HepG2 (cell line): Measurements from ENCODE around the gene SYNJ2. TPM values are rescaled to one million over a fixed set of nuclear protein-coding genes. Genes with fewer than 3 reads are reported as not detected.

Experiments
- AGO1 ChIP-seq: fragments of 200-400 bp; formaldehyde crosslinking; IDR thresholded peaks from 2 replicates; pipeline ENCODE4 v1.6.1; 2017; ENCODE audit warnings: mild to moderate bottlenecking, low read depth, low read length, moderate library complexity; ENCODE audit not compliant: poor library complexity, severe bottlenecking
- ATF7-NPFF ChIP-seq: sonication (generic); formaldehyde crosslinking; IDR thresholded peaks from 2 replicates; pipeline ENCODE4 v1.8.1; 2023; ENCODE audit warnings: mild to moderate bottlenecking, low read depth, missing genetic modification reagents, moderate library complexity
- EEA1 ChIP-seq: sonication (generic); formaldehyde crosslinking; IDR thresholded peaks from 2 replicates; pipeline ENCODE4 v1.5.1; 2020; ENCODE audit warnings: mild to moderate bottlenecking, missing genetic modification reagents, borderline replicate concordance
- GMEB1 ChIP-seq: sonication (generic); formaldehyde crosslinking; IDR thresholded peaks from 2 replicates; pipeline ENCODE4 v1.5.1; 2020; ENCODE audit warnings: missing genetic modification reagents, mild to moderate bottlenecking, borderline replicate concordance
- GZF1 ChIP-seq: sonication (generic); formaldehyde crosslinking; IDR thresholded peaks from 2 replicates; pipeline ENCODE4 v1.5.1; 2020; ENCODE audit warnings: mild to moderate bottlenecking, missing genetic modification reagents
- HMG20A ChIP-seq: IDR thresholded peaks from 2 replicates; pipeline ENCODE4 v1.6.1; 2016; ENCODE audit warnings: borderline replicate concordance
- MEF2D ChIP-seq: sonication (generic); formaldehyde crosslinking; IDR thresholded peaks from 2 replicates; pipeline ENCODE4 v1.5.1; 2020; ENCODE audit warnings: mild to moderate bottlenecking, missing genetic modification reagents
- NR2F6 ChIP-seq, 2 experiments: IDR thresholded peaks; 2 replicates each; pipeline ENCODE4 v1.6.1; 2016; ENCODE audit warnings: antibody characterized with exemption in 1 of 2, mild to moderate bottlenecking in 1 of 2
- NRL ChIP-seq: sonication (generic); formaldehyde crosslinking; IDR thresholded peaks from 2 replicates; pipeline ENCODE4 v1.5.0; 2020; ENCODE audit warnings: missing genetic modification reagents, mild to moderate bottlenecking, moderate library complexity, borderline replicate concordance
- ONECUT2 ChIP-seq: sonication (generic); formaldehyde crosslinking; IDR thresholded peaks from 2 replicates; pipeline ENCODE4 v1.4.0; 2020; ENCODE audit warnings: missing genetic modification reagents
- REL ChIP-seq: sonication (generic); formaldehyde crosslinking; conservative IDR thresholded peaks from 2 replicates; pipeline ENCODE4 v1.8.0; 2022; ENCODE audit warnings: mild to moderate bottlenecking, missing genetic modification reagents, moderate library complexity
- SMAD9 ChIP-seq: sonication (generic); formaldehyde crosslinking; IDR thresholded peaks from 2 replicates; pipeline ENCODE4 v1.5.1; 2020; ENCODE audit warnings: mild to moderate bottlenecking, missing genetic modification reagents
- THRA ChIP-seq: sonication (generic); formaldehyde crosslinking; IDR thresholded peaks from 2 replicates; pipeline ENCODE4 v1.4.0; 2020; ENCODE audit warnings: missing genetic modification reagents, borderline replicate concordance
- UBTF ChIP-seq: sonication (generic); formaldehyde crosslinking; IDR thresholded peaks from 2 replicates; pipeline ENCODE4 v1.4.0; 2020; ENCODE audit warnings: mild to moderate bottlenecking, missing genetic modification reagents
- ZNF138 ChIP-seq: sonication (generic); formaldehyde crosslinking; IDR thresholded peaks from 2 replicates; pipeline ENCODE4 v1.5.0; 2020; ENCODE audit warnings: mild to moderate bottlenecking, low read depth, missing genetic modification reagents
- ZNF20 ChIP-seq: sonication (generic); formaldehyde crosslinking; IDR thresholded peaks from 2 replicates; pipeline ENCODE4 v1.4.0; 2020; ENCODE audit warnings: mild to moderate bottlenecking, moderate library complexity, missing genetic modification reagents
- ZNF782 ChIP-seq: sonication (generic); formaldehyde crosslinking; IDR thresholded peaks from 2 replicates; pipeline ENCODE4 v1.4.0; 2020; ENCODE audit warnings: missing genetic modification reagents, mild to moderate bottlenecking, borderline replicate concordance
- ZSCAN5A ChIP-seq: sonication (generic); formaldehyde crosslinking; IDR thresholded peaks from 2 replicates; pipeline ENCODE4 v1.8.0; 2022; ENCODE audit warnings: mild to moderate bottlenecking, missing genetic modification reagents, borderline replicate concordance
- ZZZ3 ChIP-seq: sonication (generic); formaldehyde crosslinking; IDR thresholded peaks from 2 replicates; pipeline ENCODE4 v1.4.0; 2020; ENCODE audit warnings: missing genetic modification reagents, mild to moderate bottlenecking, borderline replicate concordance
- polyA plus RNA-seq, 8 experiments: library from polyadenylated mRNA; depleted of rRNA in 3 of 8; stranded (reverse) in 7 of 8; unstranded in 1 of 8; fragments of >200 nt; fragmentation: Illumina TruSeq in 4 of 8; extraction: Trizol in 4 of 8; gene quantifications; 2 replicates each; pipeline versions ENCODE4 v1.2.1 to v1.2.3, GENCODE V29; 2011 to 2016; ENCODE audit warnings: low read depth in 4 of 8, missing spikeins in 1 of 8, mixed read lengths in 1 of 8; ENCODE audit not compliant: insufficient read depth in 1 of 8
- total RNA-seq, 5 experiments: library from RNA; depleted of rRNA; stranded (reverse); fragments of >200 nt; fragmentation: Illumina TruSeq; extraction: Trizol; gene quantifications; 2 replicates each; pipeline ENCODE4 v1.2.3, GENCODE V29; 2016; ENCODE audit warnings: low read depth in 1 of 5

The SYNJ2 gene
- total and polyA plus RNA-seq, 2 of the 13 experiments (the other 11 are each of a cell fraction or from before 2014, with no cell fraction given) = 39.1 to 57.6 TPM

GRCh38 chr6:158014505-158015187 lies 33.0 kb downstream of the SYNJ2 start (continued):
- TF ChIP-seq HMG20A (CRISPR knock-in tag) (peak; percentile 75; the same call in 1 of the 2 replicates), NRL (CRISPR knock-in tag) (peak; percentile 20; the same call in 1 of the 2 replicates), THRA (CRISPR knock-in tag) (peak; percentile 83), UBTF (CRISPR knock-in tag) (peak; percentile 43), ZNF138 (CRISPR knock-in tag) (0 out of 2 replicates have a peak, but pooled peaks have one; percentile 25), AGO1 (no peak), GZF1 (0 out of 2 replicates have a peak, but pooled peaks have one; percentile 51), ATF7-NPFF (CRISPR knock-in tag) (no peak), REL (CRISPR knock-in tag) (no peak), ONECUT2 (CRISPR knock-in tag) (peak; percentile 34; the same call in 1 of the 2 replicates), EEA1 (0 out of 2 replicates have a peak, but pooled peaks have one; percentile 47), NR2F6 (IDR thresholded peaks at IDR 0.05) (peak; percentile 58), NR2F6 (CRISPR knock-in tag; IDR thresholded peaks at IDR 0.05) (peak; percentile 78), ZNF20 (CRISPR knock-in tag) (no peak), SMAD9 (CRISPR knock-in tag) (no peak), ZSCAN5A (CRISPR knock-in tag) (peak; percentile 70; the same call in 1 of the 2 replicates), MEF2D (CRISPR knock-in tag) (peak; percentile 68; the same call in 1 of the 2 replicates), GMEB1 (CRISPR knock-in tag) (0 out of 2 replicates have a peak, but pooled peaks have one; percentile 6), ZNF782 (0 out of 2 replicates have a peak, but pooled peaks have one; percentile 33), ZZZ3 (CRISPR knock-in tag) (peak; percentile 85; the same call in 1 of the 2 replicates)
